GM23338 (cell line): ENCODE data around the gene IL9. TPM values are rescaled to one million over a fixed set of nuclear protein-coding genes. Genes with fewer than 3 reads are reported as not detected.

ENCODE experiments used
- ATAC-seq: fragments of 200-7000 bp; cut with Tn5 transposase; 3 replicates; pipeline ENCODE4 v1.9.1; 2020
- DNase-seq: peaks from one replicate; pipeline ENCODE4 v3.0.0-alpha.2; 2015; ENCODE audit warnings: low spot score
- H2AFZ ChIP-seq: fragments of 200-600 bp; sonication (generic); 2 replicates; pipeline ENCODE4 v1.8.0; 2016; ENCODE audit warnings: antibody characterized with exemption, mild to moderate bottlenecking, moderate library complexity
- H3F3A ChIP-seq: fragments of 200-600 bp; sonication (generic); replicated peaks from 2 replicates; pipeline ENCODE4 v1.8.0; 2017; ENCODE audit warnings: antibody characterized with exemption, mixed run types, low read depth
- H3K27ac ChIP-seq: fragments of 200-600 bp; sonication (generic); 2 replicates; pipeline ENCODE4 v1.6.1; 2016; ENCODE audit warnings: low read depth
- H3K27me3 ChIP-seq: fragments of 200-600 bp; sonication (generic); 2 replicates; pipeline ENCODE4 v1.8.0; 2016; ENCODE audit warnings: mild to moderate bottlenecking, mixed run types, moderate library complexity; ENCODE audit not compliant: insufficient read depth
- H3K36me3 ChIP-seq: fragments of 200-600 bp; sonication (generic); 2 replicates; pipeline ENCODE4 v1.8.0; 2016; ENCODE audit warnings: mild to moderate bottlenecking; ENCODE audit not compliant: insufficient read depth
- H3K4me1 ChIP-seq: fragments of 200-600 bp; sonication (generic); 2 replicates; pipeline ENCODE4 v1.8.0; 2016; ENCODE audit warnings: mild to moderate bottlenecking, moderate library complexity; ENCODE audit not compliant: insufficient read depth
- H3K4me2 ChIP-seq: fragments of 200-600 bp; sonication (generic); 2 replicates; pipeline ENCODE4 v1.7.1; 2017; ENCODE audit warnings: mixed run types
- H3K4me3 ChIP-seq: fragments of 200-600 bp; sonication (generic); 2 replicates; pipeline ENCODE4 v1.6.1; 2016; ENCODE audit warnings: mixed run types
- H3K79me2 ChIP-seq: fragments of 200-600 bp; sonication (generic); replicated peaks from 2 replicates; pipeline ENCODE4 v1.8.0; 2017; ENCODE audit warnings: mild to moderate bottlenecking; ENCODE audit not compliant: insufficient read depth
- H3K9me2 ChIP-seq: fragments of 200-600 bp; sonication (generic); 2 replicates; pipeline ENCODE4 v1.8.0; 2017; ENCODE audit not compliant: insufficient read depth
- H4K20me1 ChIP-seq: fragments of 200-600 bp; sonication (generic); replicated peaks from 2 replicates; pipeline ENCODE4 v1.8.0; 2017; ENCODE audit warnings: mild to moderate bottlenecking; ENCODE audit not compliant: insufficient read depth
- H3K27ac Mint-ChIP-seq: 2 replicates; pipeline ENCODE4 v1.8.0; 2020; ENCODE audit warnings: inconsistent platforms, mild to moderate bottlenecking, moderate library complexity, mixed read lengths
- H3K27me3 Mint-ChIP-seq: 3 replicates; pipeline ENCODE4 v1.8.0; 2022; ENCODE audit warnings: low read depth, mild to moderate bottlenecking, moderate library complexity, mixed read lengths, inconsistent platforms; ENCODE audit not compliant: insufficient read depth, poor library complexity
- H3K36me3 Mint-ChIP-seq: 3 replicates; pipeline ENCODE4 v1.8.0; 2021; ENCODE audit warnings: low read depth, mild to moderate bottlenecking, inconsistent platforms, moderate library complexity, mixed read lengths
- H3K4me1 Mint-ChIP-seq: 3 replicates; pipeline ENCODE4 v1.8.0; 2020; ENCODE audit warnings: mild to moderate bottlenecking, inconsistent platforms, mixed read lengths
- H3K4me3 Mint-ChIP-seq: 3 replicates; pipeline ENCODE4 v1.8.0; 2021; ENCODE audit warnings: moderate library complexity, mild to moderate bottlenecking, inconsistent platforms, mixed read lengths
- H3K9me3 Mint-ChIP-seq: 3 replicates; pipeline ENCODE4 v1.8.0; 2020; ENCODE audit warnings: moderate library complexity, mild to moderate bottlenecking, inconsistent platforms, mixed read lengths
- CREB1 ChIP-seq: fragments of 250-450 bp; sonication (Bioruptor Pico); IDR thresholded peaks from 2 replicates; pipeline ENCODE4 v1.5.0; 2020; ENCODE audit warnings: low read depth, mild to moderate bottlenecking, moderate library complexity
- EZH2 ChIP-seq: fragments of 200-600 bp; sonication (generic); IDR thresholded peaks from one replicate; pipeline ENCODE4 v1.8.0; 2017; ENCODE audit warnings: antibody characterized with exemption, mild to moderate bottlenecking, low read depth; ENCODE audit not compliant: unreplicated experiment
- ZNF114 ChIP-seq: fragments of 250-450 bp; sonication (Bioruptor Pico); IDR thresholded peaks from 2 replicates; pipeline ENCODE4 v1.5.0; 2020; ENCODE audit warnings: mild to moderate bottlenecking, moderate library complexity
- ZNF331 ChIP-seq: fragments of 250-450 bp; sonication (Bioruptor Pico); IDR thresholded peaks from 2 replicates; pipeline ENCODE4 v1.5.0; 2020; ENCODE audit warnings: low read depth, mild to moderate bottlenecking, moderate library complexity
- polyA plus RNA-seq: library from polyadenylated mRNA; unstranded; fragments of >200 nt; fragmentation: Nextera tagmentation; extraction: Ambion mirVana; gene quantifications from 2 replicates; pipeline ENCODE4 v1.2.1, GENCODE V29; 2016
- total RNA-seq: library from RNA; depleted of rRNA; stranded (reverse); fragments of >200 nt; shearing (Covaris generic); gene quantifications from 2 replicates; pipeline ENCODE4 v1.2.3, GENCODE V29; 2014
- TF ChIP-seq, protein P1 (sequence below), 2 experiments: fragments of 200-600 bp in 1 of 2; sonication (generic) in 1 of 2; conservative IDR thresholded peaks; 2 replicates each; pipeline versions ENCODE4 v1.5.1 to v1.6.1; 2016 to 2017; ENCODE audit warnings: antibody characterized with exemption in 2 of 2, low read depth in 2 of 2, mild to moderate bottlenecking in 2 of 2, moderate library complexity in 1 of 2
- TF ChIP-seq, protein P2 (sequence below): fragments of 250-450 bp; sonication (Bioruptor Pico); IDR thresholded peaks from 2 replicates; pipeline ENCODE4 v1.5.0; 2020; ENCODE audit warnings: mild to moderate bottlenecking, moderate library complexity

The IL9 gene
- total and polyA plus RNA-seq, 2 experiments from 2014 or later: not detected

DNA sequence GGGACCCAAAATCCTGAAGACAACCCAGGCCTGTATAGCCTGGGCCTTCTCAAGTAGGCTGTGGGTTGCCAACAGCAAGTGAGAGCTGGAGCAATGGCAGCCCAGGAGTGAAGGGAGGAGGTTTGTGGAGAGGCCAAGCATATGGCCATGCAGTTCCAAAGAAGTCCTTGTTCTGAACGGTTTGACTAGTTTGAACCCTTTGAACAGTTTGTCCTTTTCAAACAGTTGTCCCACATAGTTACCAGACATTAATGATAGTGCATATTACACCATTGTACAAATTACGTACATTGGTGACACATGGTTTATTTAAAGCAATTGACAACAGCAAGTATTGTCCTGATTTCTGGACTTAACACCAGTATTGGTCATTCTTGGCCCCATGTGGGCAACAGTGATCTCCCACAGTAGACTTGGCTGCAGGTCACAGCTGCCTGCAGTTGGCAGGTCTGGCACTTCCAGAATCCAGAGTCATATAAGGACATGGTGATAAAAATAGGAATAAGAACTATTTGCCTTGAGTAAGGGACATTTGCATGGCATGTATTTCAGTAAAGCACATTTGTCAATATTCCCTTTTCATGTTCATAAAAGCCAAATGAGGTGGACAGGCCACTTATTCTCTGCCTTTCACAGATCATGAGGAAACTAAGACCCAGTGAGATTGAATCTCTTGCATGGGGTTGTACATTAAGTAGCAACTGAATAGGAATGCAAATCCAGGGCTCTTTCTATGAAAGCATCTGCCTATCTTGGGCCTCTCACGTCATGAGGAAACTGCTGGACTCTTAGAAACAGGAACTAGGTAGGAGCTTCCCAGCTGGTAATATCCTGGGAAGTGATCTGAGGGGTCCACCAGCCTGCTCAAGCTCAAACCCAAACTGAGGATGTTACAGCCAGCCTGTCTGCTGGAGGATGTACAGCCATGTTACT is 30.9 kb downstream of the IL9 start:
- H3K27me3 ChIP-seq: no peaks in the 10 kb centered on the region
- no peaks in the 10 kb centered on the region for H4K20me1 ChIP-seq
- Mint-ChIP-seq H3K9me3 (no peaks in the 10 kb centered on the region), H3K27me3 (peaks cover 2% of the 10 kb centered on the region), H3K4me1 (no peaks in the 10 kb centered on the region), H3K36me3 (no peaks in the 10 kb centered on the region), H3K4me3 (no peak overlapping the region), H3K27ac (no peak overlapping the region)
- 0 out of 2 replicates have a peak, but pooled peaks cover 5% of the 10 kb centered on the region for H3K9me2 ChIP-seq
- no peak overlapping the region for H3K4me3 ChIP-seq
- H3K79me2 ChIP-seq: no peaks in the 10 kb centered on the region
- no peak overlapping the region for H2AFZ ChIP-seq
- H3F3A ChIP-seq: no peaks in the 10 kb centered on the region
- H3K4me1 ChIP-seq: no peaks in the 10 kb centered on the region
- no peak overlapping the region for H3K4me2 ChIP-seq
- no peaks in the 10 kb centered on the region for H3K36me3 ChIP-seq
- no peak for TF ChIP-seq ZNF114
- DNase-seq: no peak
- H3K27ac ChIP-seq: no peak overlapping the region
- ATAC-seq: no peak

DNA sequence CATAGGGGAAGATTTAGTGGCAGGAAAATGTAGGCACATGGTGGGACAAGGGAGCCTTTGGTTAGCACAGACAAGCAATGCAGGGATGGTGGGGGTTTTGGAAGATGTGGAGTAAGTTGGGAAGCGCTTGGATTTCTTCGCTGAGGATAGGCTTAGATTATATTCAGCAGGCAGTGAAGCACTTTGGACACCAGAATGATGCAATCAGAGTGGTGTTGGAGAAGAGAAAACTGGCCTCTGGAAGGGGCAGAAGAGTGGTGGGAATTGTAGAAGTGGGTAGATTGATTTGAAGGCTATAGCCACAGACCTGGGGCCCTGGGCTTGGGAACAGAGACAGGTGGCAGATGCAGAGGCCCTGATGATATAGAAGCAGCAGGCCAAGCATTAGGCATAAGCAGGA is 32.9 kb downstream of the IL9 start:
- no peak for ATAC-seq
- Mint-ChIP-seq H3K27ac (no peak overlapping the region), H3K36me3 (no peaks in the 10 kb centered on the region), H3K4me3 (no peak overlapping the region), H3K4me1 (no peaks in the 10 kb centered on the region), H3K9me3 (no peaks in the 10 kb centered on the region), H3K27me3 (peaks cover 2% of the 10 kb centered on the region)
- H3F3A ChIP-seq: no peaks in the 10 kb centered on the region
- H3K4me3 ChIP-seq: no peak overlapping the region
- no peak overlapping the region for H3K4me2 ChIP-seq
- no peaks in the 10 kb centered on the region for H3K79me2 ChIP-seq
- no peaks in the 10 kb centered on the region for H4K20me1 ChIP-seq
- H3K27ac ChIP-seq: no peak overlapping the region
- no peak overlapping the region for H2AFZ ChIP-seq
- DNase-seq: no peak
- no peaks in the 10 kb centered on the region for H3K27me3 ChIP-seq
- H3K4me1 ChIP-seq: no peaks in the 10 kb centered on the region
- 0 out of 2 replicates have a peak, but pooled peaks cover 5% of the 10 kb centered on the region for H3K9me2 ChIP-seq
- H3K36me3 ChIP-seq: no peaks in the 10 kb centered on the region
- TF ChIP-seq ZNF331 (CRISPR knock-in tag): no peak
- TF ChIP-seq ZNF114: no peak
- no peak for TF ChIP-seq CREB1 (CRISPR knock-in tag)
- TF ChIP-seq, protein P1, sequence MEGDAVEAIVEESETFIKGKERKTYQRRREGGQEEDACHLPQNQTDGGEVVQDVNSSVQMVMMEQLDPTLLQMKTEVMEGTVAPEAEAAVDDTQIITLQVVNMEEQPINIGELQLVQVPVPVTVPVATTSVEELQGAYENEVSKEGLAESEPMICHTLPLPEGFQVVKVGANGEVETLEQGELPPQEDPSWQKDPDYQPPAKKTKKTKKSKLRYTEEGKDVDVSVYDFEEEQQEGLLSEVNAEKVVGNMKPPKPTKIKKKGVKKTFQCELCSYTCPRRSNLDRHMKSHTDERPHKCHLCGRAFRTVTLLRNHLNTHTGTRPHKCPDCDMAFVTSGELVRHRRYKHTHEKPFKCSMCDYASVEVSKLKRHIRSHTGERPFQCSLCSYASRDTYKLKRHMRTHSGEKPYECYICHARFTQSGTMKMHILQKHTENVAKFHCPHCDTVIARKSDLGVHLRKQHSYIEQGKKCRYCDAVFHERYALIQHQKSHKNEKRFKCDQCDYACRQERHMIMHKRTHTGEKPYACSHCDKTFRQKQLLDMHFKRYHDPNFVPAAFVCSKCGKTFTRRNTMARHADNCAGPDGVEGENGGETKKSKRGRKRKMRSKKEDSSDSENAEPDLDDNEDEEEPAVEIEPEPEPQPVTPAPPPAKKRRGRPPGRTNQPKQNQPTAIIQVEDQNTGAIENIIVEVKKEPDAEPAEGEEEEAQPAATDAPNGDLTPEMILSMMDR (conservative IDR thresholded peaks at IDR 0.05; ENCODE audit: low read depth in 2 of 2): no peak
- TF ChIP-seq EZH2: no peak
- TF ChIP-seq, protein P2, sequence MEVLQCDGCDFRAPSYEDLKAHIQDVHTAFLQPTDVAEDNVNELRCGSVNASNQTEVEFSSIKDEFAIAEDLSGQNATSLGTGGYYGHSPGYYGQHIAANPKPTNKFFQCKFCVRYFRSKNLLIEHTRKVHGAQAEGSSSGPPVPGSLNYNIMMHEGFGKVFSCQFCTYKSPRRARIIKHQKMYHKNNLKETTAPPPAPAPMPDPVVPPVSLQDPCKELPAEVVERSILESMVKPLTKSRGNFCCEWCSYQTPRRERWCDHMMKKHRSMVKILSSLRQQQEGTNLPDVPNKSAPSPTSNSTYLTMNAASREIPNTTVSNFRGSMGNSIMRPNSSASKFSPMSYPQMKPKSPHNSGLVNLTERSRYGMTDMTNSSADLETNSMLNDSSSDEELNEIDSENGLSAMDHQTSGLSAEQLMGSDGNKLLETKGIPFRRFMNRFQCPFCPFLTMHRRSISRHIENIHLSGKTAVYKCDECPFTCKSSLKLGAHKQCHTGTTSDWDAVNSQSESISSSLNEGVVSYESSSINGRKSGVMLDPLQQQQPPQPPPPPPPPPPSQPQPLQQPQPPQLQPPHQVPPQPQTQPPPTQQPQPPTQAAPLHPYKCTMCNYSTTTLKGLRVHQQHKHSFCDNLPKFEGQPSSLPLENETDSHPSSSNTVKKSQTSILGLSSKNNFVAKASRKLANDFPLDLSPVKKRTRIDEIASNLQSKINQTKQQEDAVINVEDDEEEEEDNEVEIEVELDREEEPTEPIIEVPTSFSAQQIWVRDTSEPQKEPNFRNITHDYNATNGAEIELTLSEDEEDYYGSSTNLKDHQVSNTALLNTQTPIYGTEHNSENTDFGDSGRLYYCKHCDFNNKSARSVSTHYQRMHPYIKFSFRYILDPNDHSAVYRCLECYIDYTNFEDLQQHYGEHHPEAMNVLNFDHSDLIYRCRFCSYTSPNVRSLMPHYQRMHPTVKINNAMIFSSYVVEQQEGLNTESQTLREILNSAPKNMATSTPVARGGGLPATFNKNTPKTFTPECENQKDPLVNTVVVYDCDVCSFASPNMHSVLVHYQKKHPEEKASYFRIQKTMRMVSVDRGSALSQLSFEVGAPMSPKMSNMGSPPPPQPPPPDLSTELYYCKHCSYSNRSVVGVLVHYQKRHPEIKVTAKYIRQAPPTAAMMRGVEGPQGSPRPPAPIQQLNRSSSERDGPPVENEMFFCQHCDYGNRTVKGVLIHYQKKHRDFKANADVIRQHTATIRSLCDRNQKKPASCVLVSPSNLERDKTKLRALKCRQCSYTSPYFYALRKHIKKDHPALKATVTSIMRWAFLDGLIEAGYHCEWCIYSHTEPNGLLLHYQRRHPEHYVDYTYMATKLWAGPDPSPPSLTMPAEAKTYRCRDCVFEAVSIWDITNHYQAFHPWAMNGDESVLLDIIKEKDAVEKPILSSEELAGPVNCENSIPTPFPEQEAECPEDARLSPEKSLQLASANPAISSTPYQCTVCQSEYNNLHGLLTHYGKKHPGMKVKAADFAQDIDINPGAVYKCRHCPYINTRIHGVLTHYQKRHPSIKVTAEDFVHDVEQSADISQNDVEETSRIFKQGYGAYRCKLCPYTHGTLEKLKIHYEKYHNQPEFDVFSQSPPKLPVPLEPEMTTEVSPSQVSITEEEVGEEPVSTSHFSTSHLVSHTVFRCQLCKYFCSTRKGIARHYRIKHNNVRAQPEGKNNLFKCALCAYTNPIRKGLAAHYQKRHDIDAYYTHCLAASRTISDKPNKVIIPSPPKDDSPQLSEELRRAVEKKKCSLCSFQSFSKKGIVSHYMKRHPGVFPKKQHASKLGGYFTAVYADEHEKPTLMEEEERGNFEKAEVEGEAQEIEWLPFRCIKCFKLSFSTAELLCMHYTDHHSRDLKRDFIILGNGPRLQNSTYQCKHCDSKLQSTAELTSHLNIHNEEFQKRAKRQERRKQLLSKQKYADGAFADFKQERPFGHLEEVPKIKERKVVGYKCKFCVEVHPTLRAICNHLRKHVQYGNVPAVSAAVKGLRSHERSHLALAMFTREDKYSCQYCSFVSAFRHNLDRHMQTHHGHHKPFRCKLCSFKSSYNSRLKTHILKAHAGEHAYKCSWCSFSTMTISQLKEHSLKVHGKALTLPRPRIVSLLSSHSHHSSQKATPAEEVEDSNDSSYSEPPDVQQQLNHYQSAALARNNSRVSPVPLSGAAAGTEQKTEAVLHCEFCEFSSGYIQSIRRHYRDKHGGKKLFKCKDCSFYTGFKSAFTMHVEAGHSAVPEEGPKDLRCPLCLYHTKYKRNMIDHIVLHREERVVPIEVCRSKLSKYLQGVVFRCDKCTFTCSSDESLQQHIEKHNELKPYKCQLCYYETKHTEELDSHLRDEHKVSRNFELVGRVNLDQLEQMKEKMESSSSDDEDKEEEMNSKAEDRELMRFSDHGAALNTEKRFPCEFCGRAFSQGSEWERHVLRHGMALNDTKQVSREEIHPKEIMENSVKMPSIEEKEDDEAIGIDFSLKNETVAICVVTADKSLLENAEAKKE (CRISPR knock-in tag): no peak
